Progenitor cell of endocrine pancreas (in vitro differentiated cells): Measurements from ENCODE around the gene BARHL1. TPM values are rescaled to one million over a fixed set of nuclear protein-coding genes. Genes with fewer than 3 reads are reported as not detected.
A peak's percentile ranks its signal among the peaks of the same experiment; 100 is the strongest.

Source experiments
- DNase-seq: peaks from one replicate; pipeline ENCODE4 v3.0.0; 2021; ENCODE audit warnings: low spot score; ENCODE audit not compliant: unreplicated experiment
- H3K27ac Mint-ChIP-seq: 2 replicates; pipeline ENCODE4 v1.8.0; 2021; ENCODE audit warnings: mild to moderate bottlenecking, moderate library complexity, mixed read lengths
- H3K27me3 Mint-ChIP-seq: 2 replicates; pipeline ENCODE4 v1.8.0; 2021; ENCODE audit warnings: mixed read lengths
- H3K36me3 Mint-ChIP-seq: 2 replicates; pipeline ENCODE4 v1.8.0; 2022; ENCODE audit warnings: mixed read lengths; ENCODE audit not compliant: insufficient read depth
- H3K4me1 Mint-ChIP-seq: 2 replicates; pipeline ENCODE4 v1.8.0; 2021; ENCODE audit warnings: low read depth, mixed read lengths
- H3K4me3 Mint-ChIP-seq: 2 replicates; pipeline ENCODE4 v1.8.0; 2021; ENCODE audit warnings: low read depth, mild to moderate bottlenecking, moderate library complexity, mixed read lengths
- H3K9me3 Mint-ChIP-seq: 2 replicates; pipeline ENCODE4 v1.8.0; 2021; ENCODE audit warnings: low read depth, mixed read lengths
- total RNA-seq: library from RNA; stranded (reverse); gene quantifications from 2 replicates; pipeline ENCODE4 v1.2.1, GENCODE V29; 2021
- TF ChIP-seq, protein P1 (sequence below): fragments of 200-600 bp; sonication (generic); IDR thresholded peaks from one replicate; pipeline ENCODE4 v1.5.0; 2021; ENCODE audit warnings: antibody characterized with exemption, mild to moderate bottlenecking; ENCODE audit not compliant: unreplicated experiment

Gene BARHL1
- total RNA-seq, 1 donor from 2014 or later: not detected

DNA sequence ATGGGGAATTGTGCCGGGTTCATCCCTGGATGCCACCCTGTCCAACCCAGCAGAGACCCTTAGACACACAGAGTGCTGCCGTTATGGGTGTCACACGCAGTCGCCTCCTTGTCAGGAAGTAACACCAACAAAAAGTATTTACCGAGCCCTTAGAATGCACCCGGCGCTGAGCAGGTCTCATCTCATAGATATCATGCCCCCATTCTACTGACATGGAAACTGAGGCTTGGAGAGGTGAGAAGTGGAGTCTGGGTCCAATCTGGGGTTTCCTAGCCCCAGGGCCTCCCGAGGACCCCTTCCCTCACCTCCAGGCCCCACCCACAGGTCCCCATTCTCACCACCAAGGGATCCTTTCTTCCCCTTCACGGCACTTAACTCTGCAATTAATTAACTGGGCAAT is 36.8 kb upstream of the BARHL1 start:
- no peaks in the 10 kb centered on the region for H3K9me3 Mint-ChIP-seq
- peaks cover 10% of the 10 kb centered on the region for H3K27me3 Mint-ChIP-seq
- no peak for DNase-seq
- H3K36me3 Mint-ChIP-seq: no peaks in the 10 kb centered on the region
- TF ChIP-seq, protein P1, sequence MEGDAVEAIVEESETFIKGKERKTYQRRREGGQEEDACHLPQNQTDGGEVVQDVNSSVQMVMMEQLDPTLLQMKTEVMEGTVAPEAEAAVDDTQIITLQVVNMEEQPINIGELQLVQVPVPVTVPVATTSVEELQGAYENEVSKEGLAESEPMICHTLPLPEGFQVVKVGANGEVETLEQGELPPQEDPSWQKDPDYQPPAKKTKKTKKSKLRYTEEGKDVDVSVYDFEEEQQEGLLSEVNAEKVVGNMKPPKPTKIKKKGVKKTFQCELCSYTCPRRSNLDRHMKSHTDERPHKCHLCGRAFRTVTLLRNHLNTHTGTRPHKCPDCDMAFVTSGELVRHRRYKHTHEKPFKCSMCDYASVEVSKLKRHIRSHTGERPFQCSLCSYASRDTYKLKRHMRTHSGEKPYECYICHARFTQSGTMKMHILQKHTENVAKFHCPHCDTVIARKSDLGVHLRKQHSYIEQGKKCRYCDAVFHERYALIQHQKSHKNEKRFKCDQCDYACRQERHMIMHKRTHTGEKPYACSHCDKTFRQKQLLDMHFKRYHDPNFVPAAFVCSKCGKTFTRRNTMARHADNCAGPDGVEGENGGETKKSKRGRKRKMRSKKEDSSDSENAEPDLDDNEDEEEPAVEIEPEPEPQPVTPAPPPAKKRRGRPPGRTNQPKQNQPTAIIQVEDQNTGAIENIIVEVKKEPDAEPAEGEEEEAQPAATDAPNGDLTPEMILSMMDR: no peak
- H3K27ac Mint-ChIP-seq: no peak overlapping the region
- no peaks in the 10 kb centered on the region for H3K4me1 Mint-ChIP-seq
- H3K4me3 Mint-ChIP-seq: peak overlapping the region; percentile 26

DNA sequence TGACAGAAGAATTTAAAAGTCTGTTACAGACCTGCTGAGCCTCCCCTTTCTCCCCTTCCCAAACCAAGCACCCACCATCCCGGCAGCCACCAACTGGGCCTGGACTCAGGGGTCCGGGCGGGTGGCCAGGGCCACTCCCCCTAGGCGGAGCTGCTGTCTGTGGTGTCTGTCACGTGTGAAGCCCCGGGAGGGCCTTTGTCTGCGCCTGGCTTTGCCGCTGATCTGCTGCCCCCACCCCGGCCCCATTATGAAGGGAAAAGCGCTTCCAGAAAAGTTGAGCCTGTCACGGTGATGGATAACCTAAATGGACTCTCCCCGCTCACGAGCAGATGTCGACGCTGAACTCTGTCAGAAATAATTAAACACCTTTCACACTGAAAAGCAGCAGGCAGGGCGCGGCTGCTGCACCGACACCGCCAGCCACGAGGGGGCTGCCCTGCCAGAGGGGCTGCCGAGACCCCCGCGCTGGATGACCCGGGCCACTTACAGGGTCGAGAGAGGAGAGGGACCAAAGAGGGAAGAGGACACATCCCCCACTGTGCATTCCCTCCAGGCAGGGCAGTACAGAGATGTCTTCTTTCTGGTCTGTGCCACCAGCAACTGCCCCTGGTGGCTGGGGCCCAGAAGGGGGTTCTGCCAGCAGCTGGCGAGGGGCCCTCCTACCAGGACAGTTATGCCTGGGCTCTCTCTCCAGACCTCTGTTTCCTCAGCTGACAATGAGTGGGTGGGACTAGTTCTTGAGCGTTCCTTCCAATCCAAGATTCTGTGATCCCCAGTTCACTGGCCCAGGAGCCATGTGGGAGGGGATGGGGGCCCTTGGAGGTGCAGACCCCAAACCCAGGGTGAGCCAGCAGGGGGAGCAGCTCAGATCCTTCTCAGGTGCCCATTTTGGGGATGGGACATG is 36.0 kb upstream of the BARHL1 start:
- H3K36me3 Mint-ChIP-seq: no peaks in the 10 kb centered on the region
- peaks cover 13% of the 10 kb centered on the region for H3K27me3 Mint-ChIP-seq
- peak; percentile 45 for DNase-seq
- H3K27ac Mint-ChIP-seq: peak overlapping the region; percentile 66
- no peaks in the 10 kb centered on the region for H3K9me3 Mint-ChIP-seq
- TF ChIP-seq, protein P1: peak; percentile 68
- H3K4me1 Mint-ChIP-seq: no peaks in the 10 kb centered on the region
- H3K4me3 Mint-ChIP-seq: peak overlapping the region; percentile 69

DNA sequence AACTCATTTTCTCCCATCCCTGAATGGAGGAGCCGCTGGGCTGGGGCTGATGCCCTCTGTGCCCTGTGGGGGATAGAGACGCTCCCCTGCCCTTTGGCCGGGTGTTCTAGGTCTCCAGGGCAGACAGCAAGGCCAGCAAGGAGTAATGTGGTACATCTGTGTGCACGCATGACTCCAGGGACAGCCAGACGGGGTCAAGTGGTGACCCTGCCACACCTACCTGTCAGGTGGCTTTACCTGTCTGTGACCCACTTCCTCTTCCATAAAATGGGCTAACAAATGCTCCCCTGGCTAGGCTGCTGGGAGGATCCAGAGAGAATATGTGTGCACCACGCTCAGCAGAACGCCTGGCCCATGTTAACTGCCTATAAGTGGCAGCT is 35.4 kb upstream of the BARHL1 start:
- Mint-ChIP-seq H3K36me3 (no peaks in the 10 kb centered on the region), H3K4me3 (no peak overlapping the region), H3K9me3 (no peaks in the 10 kb centered on the region), H3K27me3 (peaks cover 13% of the 10 kb centered on the region), H3K4me1 (no peaks in the 10 kb centered on the region), H3K27ac (no peak overlapping the region)
- TF ChIP-seq, protein P1: no peak
- no peak for DNase-seq

DNA sequence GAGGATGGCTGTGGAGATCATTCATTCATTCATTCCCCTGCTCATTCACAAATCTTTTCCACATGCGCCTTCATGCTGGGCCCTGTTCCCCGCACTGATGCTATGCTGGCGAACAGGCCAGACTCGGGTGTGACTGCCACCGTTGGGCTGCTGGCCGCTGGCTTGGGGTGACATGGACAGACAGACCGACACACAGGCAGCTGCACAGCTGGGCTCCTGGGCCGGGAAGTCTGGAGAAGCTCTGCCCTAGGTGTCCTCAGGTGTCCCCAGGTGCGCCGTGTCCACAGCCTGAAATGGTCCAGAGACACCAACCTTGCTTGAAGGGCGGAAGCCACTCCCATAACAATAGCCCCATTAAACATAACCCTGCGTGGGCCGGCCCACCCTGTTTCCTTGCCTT is 35.0 kb upstream of the BARHL1 start:
- TF ChIP-seq, protein P1: no peak
- no peaks in the 10 kb centered on the region for H3K9me3 Mint-ChIP-seq
- peaks cover 13% of the 10 kb centered on the region for H3K27me3 Mint-ChIP-seq
- no peak overlapping the region for H3K27ac Mint-ChIP-seq
- no peak overlapping the region for H3K4me3 Mint-ChIP-seq
- no peak for DNase-seq
- no peaks in the 10 kb centered on the region for H3K36me3 Mint-ChIP-seq
- no peaks in the 10 kb centered on the region for H3K4me1 Mint-ChIP-seq

DNA sequence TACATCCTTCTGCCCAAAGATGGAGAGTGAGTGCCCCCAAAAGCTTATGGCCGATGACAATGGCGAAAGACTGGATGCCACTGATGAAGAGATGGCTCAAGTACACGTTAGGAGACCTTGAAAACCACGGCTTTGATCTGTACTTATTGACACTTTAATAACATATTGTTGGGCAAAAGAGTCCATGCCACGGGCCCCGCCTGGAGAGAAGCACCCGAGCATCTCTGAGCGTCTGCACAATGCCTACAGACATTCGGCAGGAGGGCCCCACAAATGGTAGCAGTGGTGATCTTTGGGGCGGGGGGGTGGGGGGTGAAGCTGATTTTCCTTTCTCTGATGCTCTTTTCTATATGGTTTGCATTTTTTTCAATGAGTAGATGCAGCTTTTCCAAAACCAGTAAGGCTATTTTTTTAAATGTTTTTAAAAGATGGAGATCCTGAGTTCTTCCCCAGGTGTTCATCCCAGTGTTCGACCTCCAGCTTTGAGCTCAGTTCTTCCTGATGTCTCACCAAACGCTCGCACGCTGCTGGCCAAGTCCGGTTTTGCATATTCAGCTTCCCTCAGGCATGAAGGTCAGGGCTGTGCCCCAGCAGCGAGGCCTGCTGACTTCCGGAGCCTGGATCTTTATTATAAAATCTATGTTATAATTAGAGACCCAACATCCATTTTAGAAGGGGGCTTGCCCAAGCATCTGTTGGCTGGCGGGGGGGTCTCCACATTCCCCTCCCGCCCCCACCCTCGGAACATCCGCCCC is 34.3 kb upstream of the BARHL1 start:
- Mint-ChIP-seq H3K4me3 (no peak overlapping the region), H3K27me3 (peaks cover 13% of the 10 kb centered on the region), H3K27ac (no peak overlapping the region), H3K4me1 (no peaks in the 10 kb centered on the region), H3K9me3 (no peaks in the 10 kb centered on the region), H3K36me3 (no peaks in the 10 kb centered on the region)
- no peak for DNase-seq
- TF ChIP-seq, protein P1: no peak
